Ectodermal cell (in vitro differentiated cells): ENCODE results near the gene CITED2.

Experiments
- H3K27ac ChIP-seq: 2 replicates; pipeline ENCODE4 v1.7.0; 2013; ENCODE audit warnings: mild to moderate bottlenecking, low read depth, low read length; ENCODE audit not compliant: insufficient read depth, poor library complexity, severe bottlenecking
- H3K27me3 ChIP-seq: 2 replicates; pipeline ENCODE4 v1.7.0; 2013; ENCODE audit warnings: mild to moderate bottlenecking, low read length; ENCODE audit not compliant: insufficient read depth, control insufficient read depth, poor library complexity, severe bottlenecking
- H3K36me3 ChIP-seq: one replicate; pipeline ENCODE4 v1.7.0; 2013; ENCODE audit warnings: low read length; ENCODE audit not compliant: control insufficient read depth, insufficient read depth
- H3K4me1 ChIP-seq: one replicate; pipeline ENCODE4 v1.7.0; 2013; ENCODE audit warnings: low read length; ENCODE audit not compliant: control insufficient read depth, insufficient read depth
- H3K4me3 ChIP-seq: 2 replicates; pipeline ENCODE4 v1.7.0; 2013; ENCODE audit warnings: low read depth, low read length, control low read depth; ENCODE audit not compliant: insufficient read depth
- H3K9me3 ChIP-seq: 2 replicates; pipeline ENCODE4 v1.7.0; 2013; ENCODE audit warnings: mild to moderate bottlenecking, low read length, moderate library complexity; ENCODE audit not compliant: control insufficient read depth
- WGBS, 2 experiments: methylation state at CpG; one replicate each; pipeline ENCODE4 v1.1.7; 2013; ENCODE audit warnings: missing lambda C conversion rate in 2 of 2; 5-methylcytosine and 5-hydroxymethylcytosine counted together

The CITED2 gene

GRCh38 chr6:139373154-139373927 lies 1.1 kb downstream of the CITED2 start:
- H3K4me1 ChIP-seq, result peaks cover 25% of the 10 kb centered on the region
- no peaks in the 10 kb centered on the region for H3K27me3 ChIP-seq
- 0% methylated on average over 57 of the region's 57 CpGs for WGBS, 2 experiments
- peak overlapping the region; percentile 97 for H3K4me3 ChIP-seq
- H3K9me3 ChIP-seq, result no peaks in the 10 kb centered on the region
- H3K36me3 ChIP-seq, result peaks cover 22% of the 10 kb centered on the region
- peak overlapping the region; percentile 90 for H3K27ac ChIP-seq

- no peaks in the 10 kb centered on the region for H3K9me3 ChIP-seq
- 10 to 13% methylated on average over 10 to 14 of the region's 14 CpGs for WGBS, 2 experiments
- peaks cover 26% of the 10 kb centered on the region for H3K4me1 ChIP-seq
- no peaks in the 10 kb centered on the region for H3K27me3 ChIP-seq
- H3K36me3 ChIP-seq, result peaks cover 22% of the 10 kb centered on the region
- peak overlapping the region; percentile 90 for H3K27ac ChIP-seq
- peak overlapping the region; percentile 97 for H3K4me3 ChIP-seq
These were observed 1.9 kb downstream of the CITED2 start for GRCh38 chr6:139372326-139373153.

GRCh38 chr6:139371421-139372203 lies 2.8 kb downstream of the CITED2 start:
- 11 to 34% methylated on average over 2 to 3 of the region's 3 CpGs for WGBS, 2 experiments
- no peaks in the 10 kb centered on the region for H3K27me3 ChIP-seq
- no peaks in the 10 kb centered on the region for H3K9me3 ChIP-seq
- peak overlapping the region; percentile 97 for H3K4me3 ChIP-seq
- peaks cover 27% of the 10 kb centered on the region for H3K4me1 ChIP-seq
- H3K36me3 ChIP-seq, result peaks cover 22% of the 10 kb centered on the region
- H3K27ac ChIP-seq, result no peak overlapping the region

GRCh38 chr6:139370999-139371345 lies 3.5 kb downstream of the CITED2 start:
- no CpG with 5 or more reads among the region's 3 CpGs for WGBS, 2 experiments
- H3K27ac ChIP-seq, result peak overlapping the region; percentile 57

GRCh38 chr6:139370283-139370998 lies 4.0 kb downstream of the CITED2 start:
- WGBS, 2 experiments, result 34 to 36% methylated on average over 5 of the region's 5 CpGs
- H3K4me3 ChIP-seq, result peak overlapping the region; percentile 97
- peaks cover 22% of the 10 kb centered on the region for H3K4me1 ChIP-seq
- peaks cover 22% of the 10 kb centered on the region for H3K36me3 ChIP-seq
- H3K9me3 ChIP-seq, result no peaks in the 10 kb centered on the region
- no peaks in the 10 kb centered on the region for H3K27me3 ChIP-seq
- H3K27ac ChIP-seq, result peak overlapping the region; percentile 57

More at GRCh38 chr6:139370999-139371345, 3.5 kb downstream of the CITED2 start:
- Histone ChIP-seq H3K9me3 (no peaks in the 10 kb centered on the region), H3K4me1 (peaks cover 22% of the 10 kb centered on the region), H3K36me3 (peaks cover 22% of the 10 kb centered on the region), H3K4me3 (peak overlapping the region; percentile 97), H3K27me3 (no peaks in the 10 kb centered on the region)

GRCh38 chr6:139369568-139370282 lies 4.7 kb downstream of the CITED2 start:
- H3K27ac ChIP-seq, result peak overlapping the region; percentile 97
- WGBS, 2 experiments, result 13 to 14% methylated on average over 7 to 9 of the region's 9 CpGs
- H3K27me3 ChIP-seq, result no peaks in the 10 kb centered on the region
- peaks cover 22% of the 10 kb centered on the region for H3K36me3 ChIP-seq
- peak overlapping the region; percentile 97 for H3K4me3 ChIP-seq
- peaks cover 22% of the 10 kb centered on the region for H3K4me1 ChIP-seq
- no peaks in the 10 kb centered on the region for H3K9me3 ChIP-seq

GRCh38 chr6:139369068-139369467 lies 5.4 kb downstream of the CITED2 start:
- Histone ChIP-seq H3K27ac (peak overlapping the region; percentile 97), H3K4me3 (peak overlapping the region; percentile 5), H3K36me3 (peaks cover 22% of the 10 kb centered on the region), H3K27me3 (no peaks in the 10 kb centered on the region), H3K4me1 (peaks cover 22% of the 10 kb centered on the region), H3K9me3 (no peaks in the 10 kb centered on the region)
- 1 to 4% methylated on average over 2 of the region's 2 CpGs for WGBS, 2 experiments

- Histone ChIP-seq H3K9me3 (no peaks in the 10 kb centered on the region), H3K27ac (peak overlapping the region; percentile 97), H3K4me1 (peaks cover 22% of the 10 kb centered on the region), H3K27me3 (no peaks in the 10 kb centered on the region), H3K36me3 (peaks cover 22% of the 10 kb centered on the region), H3K4me3 (peak overlapping the region; percentile 3)
- WGBS, 2 experiments, result 0% methylated on average over 1 of the region's 1 CpG
These were observed 5.8 kb downstream of the CITED2 start for GRCh38 chr6:139368661-139369060.

- H3K9me3 ChIP-seq, result no peaks in the 10 kb centered on the region
- peaks cover 22% of the 10 kb centered on the region for H3K4me1 ChIP-seq
- H3K27me3 ChIP-seq, result no peaks in the 10 kb centered on the region
- peaks cover 14% of the 10 kb centered on the region for H3K36me3 ChIP-seq
- H3K27ac ChIP-seq, result peak overlapping the region; percentile 97
- H3K4me3 ChIP-seq, result peak overlapping the region; percentile 8
- 0 to 2% methylated on average over 8 of the region's 8 CpGs for WGBS, 2 experiments
These were observed 6.6 kb downstream of the CITED2 start for GRCh38 chr6:139367810-139368351.
